ENCODE data around the gene MROH7. TPM values are rescaled to one million over a fixed set of nuclear protein-coding genes. Genes with fewer than 3 reads are reported as not detected.

The MROH7 gene
- total RNA-seq, 4 donors from 2014 or later = 0.42 to 1.3 (median 0.89) TPM

- no peak for DNase-seq
- no peaks in the 10 kb centered on the region for H3K4me1 ChIP-seq
- TF ChIP-seq POLR2A (IDR thresholded peaks at IDR 0.05) = no peak
- no peaks in the 10 kb centered on the region for H3K27me3 ChIP-seq
- intact Hi-C loops (cut with DNase I; ENCODE audit: low total_unique reads) = no loop called here
- no peaks in the 10 kb centered on the region for H3K36me3 ChIP-seq
- no peak for ATAC-seq
- in situ Hi-C loops (cut with MboI; ENCODE audit: low sequenced_read_pairs in 4 of 4) = no loop called here
- no peak overlapping the region for H3K27ac ChIP-seq
- no peak overlapping the region for H3K4me3 ChIP-seq
- H3K9me3 ChIP-seq = no peaks in the 10 kb centered on the region
Measured at GRCh38 chr1:54703471-54703870, 61.9 kb downstream of the MROH7 start.

GRCh38 chr1:54705153-54705552 lies 63.6 kb downstream of the MROH7 start:
- no peaks in the 10 kb centered on the region for H3K4me1 ChIP-seq
- DNase-seq (no peak), ATAC-seq (no peak)
- H3K4me3 ChIP-seq = no peak overlapping the region
- no peak for TF ChIP-seq CTCF (IDR thresholded peaks at IDR 0.05 in 4 of 5, conservative IDR thresholded peaks at IDR 0.05 in 1 of 5)
- in situ Hi-C loops (cut with MboI; ENCODE audit: low sequenced_read_pairs in 4 of 4) = no loop called here
- H3K36me3 ChIP-seq = no peaks in the 10 kb centered on the region
- no peaks in the 10 kb centered on the region for H3K9me3 ChIP-seq
- H3K27ac ChIP-seq = no peak overlapping the region
- H3K27me3 ChIP-seq = no peaks in the 10 kb centered on the region
- intact Hi-C loops (cut with DNase I; ENCODE audit: low total_unique reads) = no loop called here

GRCh38 chr1:54706419-54706818 lies 64.8 kb downstream of the MROH7 start:
- no peak overlapping the region for H3K27ac ChIP-seq
- DNase-seq (no peak), ATAC-seq (no peak)
- no peaks in the 10 kb centered on the region for H3K36me3 ChIP-seq
- in situ Hi-C loops (cut with MboI; ENCODE audit: low sequenced_read_pairs in 4 of 4) = no loop called here
- H3K27me3 ChIP-seq = no peaks in the 10 kb centered on the region
- H3K9me3 ChIP-seq = no peaks in the 10 kb centered on the region
- intact Hi-C loops (cut with DNase I; ENCODE audit: low total_unique reads) = no loop called here
- H3K4me1 ChIP-seq = no peaks in the 10 kb centered on the region
- H3K4me3 ChIP-seq = no peak overlapping the region
- TF ChIP-seq POLR2A (IDR thresholded peaks at IDR 0.05) = no peak
- no peak for TF ChIP-seq CTCF (IDR thresholded peaks at IDR 0.05 in 4 of 5, conservative IDR thresholded peaks at IDR 0.05 in 1 of 5)

GRCh38 chr1:54708385-54708784 lies 66.8 kb downstream of the MROH7 start:
- no peak for DNase-seq
- H3K4me3 ChIP-seq = no peak overlapping the region
- no peak for ATAC-seq
- H3K27me3 ChIP-seq = no peaks in the 10 kb centered on the region
- no peaks in the 10 kb centered on the region for H3K36me3 ChIP-seq
- no peaks in the 10 kb centered on the region for H3K9me3 ChIP-seq
- no peak overlapping the region for H3K27ac ChIP-seq
- no peak for TF ChIP-seq CTCF (IDR thresholded peaks at IDR 0.05 in 4 of 5, conservative IDR thresholded peaks at IDR 0.05 in 1 of 5)
- no peak for TF ChIP-seq POLR2A (IDR thresholded peaks at IDR 0.05)
- no peaks in the 10 kb centered on the region for H3K4me1 ChIP-seq
- intact Hi-C loops (cut with DNase I; ENCODE audit: low total_unique reads) = no loop called here
- in situ Hi-C loops (cut with MboI; ENCODE audit: low sequenced_read_pairs in 4 of 4) = no loop called here

GRCh38 chr1:54709547-54710292 lies 68.1 kb downstream of the MROH7 start:
- Histone ChIP-seq H3K9me3 (no peaks in the 10 kb centered on the region), H3K27ac (no peak overlapping the region), H3K4me3 (no peak overlapping the region), H3K4me1 (no peaks in the 10 kb centered on the region), H3K36me3 (no peaks in the 10 kb centered on the region), H3K27me3 (no peaks in the 10 kb centered on the region)
- ATAC-seq (no peak), DNase-seq (no peak)
- no peak for TF ChIP-seq POLR2A (IDR thresholded peaks at IDR 0.05)
- no peak for TF ChIP-seq CTCF (IDR thresholded peaks at IDR 0.05 in 4 of 5, conservative IDR thresholded peaks at IDR 0.05 in 1 of 5)
- in situ Hi-C loops (cut with MboI; ENCODE audit: low sequenced_read_pairs in 4 of 4) (no loop called here), intact Hi-C loops (cut with DNase I; ENCODE audit: low total_unique reads) (no loop called here)

Data from gastrocnemius medialis (tissue), 4 donors.